ENCODE data around the gene CNNM1. TPM values are rescaled to one million over a fixed set of nuclear protein-coding genes. Genes with fewer than 3 reads are reported as not detected.

Gene CNNM1
- total RNA-seq, 2 experiments from 2014 or later, result 0.81 to 1.0 TPM

DNA sequence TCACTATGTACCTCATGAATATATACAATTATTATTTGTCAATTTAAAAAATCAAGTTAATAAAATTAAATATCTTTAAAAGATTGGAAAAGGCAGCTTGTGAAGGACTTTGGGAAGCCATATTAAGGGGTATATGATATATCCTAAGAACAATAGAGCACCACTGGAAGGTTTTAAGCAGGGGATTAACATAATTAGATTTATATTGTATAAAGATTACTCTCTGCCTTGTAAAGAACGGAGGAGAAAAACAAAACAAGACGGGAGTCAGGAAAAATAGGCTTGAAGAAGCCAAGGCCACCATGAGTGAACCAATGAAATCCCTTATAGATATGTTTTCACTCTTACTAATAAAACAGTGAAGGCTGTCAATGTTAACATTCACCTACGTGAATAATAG, 11.1 kb upstream of the CNNM1 start:
- no peak for DNase-seq
- no peaks in the 10 kb centered on the region for H3K4me1 Mint-ChIP-seq (ENCODE audit: low read depth)
- H3K27me3 Mint-ChIP-seq (ENCODE audit: low read depth), result peaks cover 18% of the 10 kb centered on the region
- H3K27ac Mint-ChIP-seq, result no peak overlapping the region
- H3K9me3 Mint-ChIP-seq, result no peaks in the 10 kb centered on the region
- H3K36me3 Mint-ChIP-seq (ENCODE audit: low read depth), result no peaks in the 10 kb centered on the region
- no peak overlapping the region for H3K4me3 Mint-ChIP-seq
- CTCF ChIA-PET, result no interaction called here
- intact Hi-C loops (cut with micrococcal nuclease), result no loop called here

DNA sequence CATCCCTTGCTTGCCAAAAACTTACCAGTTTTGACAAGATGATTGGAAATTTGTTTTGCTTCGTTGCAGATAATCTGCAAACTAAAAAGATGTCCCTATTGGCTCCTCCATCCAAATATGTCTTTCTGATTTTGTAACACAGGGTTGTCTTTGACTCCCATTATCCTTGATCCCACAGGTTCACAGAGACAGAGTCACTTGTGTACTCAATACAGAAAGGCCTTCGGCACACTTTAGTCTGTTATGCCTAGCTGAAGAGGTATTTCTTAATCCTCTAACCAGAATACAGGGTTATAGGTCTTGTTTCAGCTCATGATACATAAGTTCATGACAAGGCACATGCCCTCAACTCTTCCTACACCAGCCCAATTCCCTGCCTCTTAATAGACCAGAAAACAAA, 10.7 kb upstream of the CNNM1 start:
- Mint-ChIP-seq H3K9me3 (no peaks in the 10 kb centered on the region), H3K4me3 (no peak overlapping the region), H3K4me1 (ENCODE audit: low read depth) (no peaks in the 10 kb centered on the region), H3K27me3 (ENCODE audit: low read depth) (peaks cover 20% of the 10 kb centered on the region), H3K27ac (no peak overlapping the region), H3K36me3 (ENCODE audit: low read depth) (no peaks in the 10 kb centered on the region)
- intact Hi-C loops (cut with micrococcal nuclease), result no loop called here
- DNase-seq, result no peak
- CTCF ChIA-PET, result no interaction called here

GRCh38 chr10:99325281-99325680, 3.9 kb upstream of the CNNM1 start:
- no peak for DNase-seq
- Mint-ChIP-seq H3K27me3 (ENCODE audit: low read depth) (peaks cover 26% of the 10 kb centered on the region), H3K4me3 (no peak overlapping the region), H3K27ac (no peak overlapping the region), H3K9me3 (no peaks in the 10 kb centered on the region), H3K36me3 (ENCODE audit: low read depth) (no peaks in the 10 kb centered on the region), H3K4me1 (ENCODE audit: low read depth) (peaks cover 3% of the 10 kb centered on the region)
- CTCF ChIA-PET, result no interaction called here
- intact Hi-C loops (cut with micrococcal nuclease), result no loop called here

- H3K27me3 Mint-ChIP-seq (ENCODE audit: low read depth), result peaks cover 34% of the 10 kb centered on the region
- CTCF ChIA-PET, result no interaction called here
- no peak overlapping the region for H3K27ac Mint-ChIP-seq
- DNase-seq, result no peak
- no peak overlapping the region for H3K4me3 Mint-ChIP-seq
- peaks cover 14% of the 10 kb centered on the region for H3K4me1 Mint-ChIP-seq (ENCODE audit: low read depth)
- no peaks in the 10 kb centered on the region for H3K9me3 Mint-ChIP-seq
- H3K36me3 Mint-ChIP-seq (ENCODE audit: low read depth), result peaks cover 3% of the 10 kb centered on the region
- intact Hi-C loops (cut with micrococcal nuclease), result no loop called here
These were observed 2.3 kb upstream of the CNNM1 start for GRCh38 chr10:99326871-99327270.

- DNase-seq, result no peak
- no peak overlapping the region for H3K27ac Mint-ChIP-seq
- peaks cover 16% of the 10 kb centered on the region for H3K4me1 Mint-ChIP-seq (ENCODE audit: low read depth)
These were observed 415 bp upstream of the CNNM1 start for GRCh38 chr10:99328579-99329303.

DNA sequence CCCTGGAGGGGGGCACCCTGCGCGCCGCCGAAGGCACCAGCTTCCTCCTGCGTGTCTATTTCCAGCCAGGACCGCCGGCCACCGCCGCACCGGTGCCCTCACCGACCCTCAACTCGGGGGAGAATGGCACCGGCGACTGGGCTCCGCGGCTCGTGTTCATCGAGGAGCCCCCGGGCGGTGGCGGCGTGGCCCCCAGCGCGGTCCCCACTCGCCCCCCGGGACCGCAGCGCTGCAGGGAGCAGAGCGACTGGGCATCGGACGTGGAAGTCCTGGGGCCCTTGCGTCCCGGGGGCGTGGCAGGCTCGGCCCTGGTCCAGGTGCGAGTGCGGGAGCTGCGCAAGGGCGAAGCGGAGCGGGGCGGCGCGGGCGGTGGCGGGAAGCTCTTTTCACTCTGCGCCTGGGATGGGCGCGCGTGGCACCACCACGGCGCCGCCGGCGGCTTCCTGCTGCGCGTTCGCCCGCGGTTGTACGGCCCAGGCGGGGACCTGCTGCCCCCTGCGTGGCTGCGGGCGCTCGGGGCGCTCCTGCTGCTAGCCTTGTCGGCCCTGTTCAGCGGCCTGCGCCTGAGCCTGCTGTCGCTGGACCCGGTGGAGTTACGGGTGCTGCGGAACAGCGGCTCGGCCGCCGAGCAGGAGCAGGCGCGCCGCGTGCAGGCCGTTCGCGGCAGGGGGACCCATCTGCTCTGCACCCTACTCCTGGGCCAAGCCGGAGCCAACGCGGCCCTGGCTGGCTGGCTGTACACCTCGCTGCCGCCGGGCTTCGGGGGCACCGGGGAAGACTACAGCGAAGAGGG, 594 bp downstream of the CNNM1 start:
- DNase-seq, result peak; percentile 18
- intact Hi-C loops (cut with micrococcal nuclease), result no loop called here
- Mint-ChIP-seq H3K27me3 (ENCODE audit: low read depth) (peaks cover 30% of the 10 kb centered on the region), H3K4me1 (ENCODE audit: low read depth) (peaks cover 16% of the 10 kb centered on the region), H3K27ac (no peak overlapping the region), H3K9me3 (no peaks in the 10 kb centered on the region), H3K4me3 (peak overlapping the region; percentile 58), H3K36me3 (ENCODE audit: low read depth) (peaks cover 3% of the 10 kb centered on the region)
- CTCF ChIA-PET, result interaction anchor here (1.0 kb wide), 1 partner anchor 863 kb away, joined by 3 read pairs; no protein-coding TSS in a partner anchor

More at GRCh38 chr10:99328579-99329303, 415 bp upstream of the CNNM1 start:
- CTCF ChIA-PET, result interaction anchor here (1.0 kb wide), 1 partner anchor 862 kb away, joined by 3 read pairs; no protein-coding TSS in a partner anchor
- H3K9me3 Mint-ChIP-seq, result no peaks in the 10 kb centered on the region
- peak overlapping the region; percentile 35 for H3K4me3 Mint-ChIP-seq
- intact Hi-C loops (cut with micrococcal nuclease), result no loop called here
- peaks cover 3% of the 10 kb centered on the region for H3K36me3 Mint-ChIP-seq (ENCODE audit: low read depth)
- H3K27me3 Mint-ChIP-seq (ENCODE audit: low read depth), result peaks cover 30% of the 10 kb centered on the region

DNA sequence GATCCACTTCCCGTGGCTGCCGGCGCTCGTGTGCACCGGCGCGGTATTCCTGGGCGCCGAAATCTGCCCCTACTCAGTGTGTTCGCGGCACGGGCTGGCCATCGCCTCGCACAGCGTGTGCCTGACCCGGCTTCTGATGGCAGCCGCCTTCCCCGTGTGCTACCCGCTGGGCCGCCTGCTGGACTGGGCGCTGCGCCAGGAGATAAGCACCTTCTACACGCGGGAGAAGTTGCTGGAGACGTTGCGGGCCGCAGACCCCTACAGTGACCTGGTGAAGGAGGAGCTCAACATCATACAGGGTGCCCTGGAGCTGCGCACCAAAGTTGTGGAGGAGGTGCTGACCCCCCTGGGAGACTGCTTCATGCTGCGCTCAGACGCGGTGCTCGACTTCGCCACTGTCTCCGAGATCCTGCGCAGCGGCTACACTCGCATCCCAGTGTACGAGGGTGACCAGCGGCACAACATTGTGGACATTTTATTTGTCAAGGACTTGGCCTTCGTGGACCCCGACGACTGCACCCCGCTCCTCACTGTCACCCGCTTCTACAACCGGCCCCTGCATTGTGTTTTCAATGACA, 1.3 kb downstream of the CNNM1 start:
- CTCF ChIA-PET, result no interaction called here
- peaks cover 16% of the 10 kb centered on the region for H3K4me1 Mint-ChIP-seq (ENCODE audit: low read depth)
- intact Hi-C loops (cut with micrococcal nuclease), result no loop called here
- H3K9me3 Mint-ChIP-seq, result no peaks in the 10 kb centered on the region
- H3K36me3 Mint-ChIP-seq (ENCODE audit: low read depth), result peaks cover 3% of the 10 kb centered on the region
- peak overlapping the region; percentile 58 for H3K4me3 Mint-ChIP-seq
- H3K27me3 Mint-ChIP-seq (ENCODE audit: low read depth), result peaks cover 30% of the 10 kb centered on the region
- DNase-seq, result no peak
- H3K27ac Mint-ChIP-seq, result no peak overlapping the region

DNA sequence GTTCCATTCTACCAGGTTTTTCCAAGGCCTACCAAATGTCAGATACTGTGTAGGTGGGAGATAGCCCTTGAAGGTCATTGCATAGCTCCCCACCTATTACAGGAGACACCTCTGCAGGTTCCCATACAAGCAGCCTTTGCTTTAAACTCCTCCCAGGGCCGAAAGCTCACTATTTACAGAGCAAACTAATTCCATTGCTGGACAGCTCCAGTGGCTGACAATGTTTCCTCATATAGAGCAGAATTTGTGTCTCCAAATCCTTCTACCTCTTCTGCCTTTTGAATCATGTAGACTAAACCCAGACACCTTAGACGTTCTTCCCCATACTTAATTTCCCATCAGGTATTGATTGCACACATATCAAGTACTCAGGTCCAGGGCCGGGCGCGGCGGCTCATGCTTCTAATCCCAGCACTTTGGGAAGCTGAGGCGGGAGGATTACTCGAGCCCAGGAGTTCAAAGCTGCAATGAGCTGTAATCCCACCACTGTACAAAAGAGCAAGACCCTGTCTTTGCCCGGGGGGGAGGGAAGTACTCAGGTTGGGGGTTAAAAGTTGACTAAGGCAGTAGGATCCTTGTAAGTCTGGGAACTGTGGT, 2.1 kb downstream of the CNNM1 start:
- Mint-ChIP-seq H3K36me3 (ENCODE audit: low read depth) (peaks cover 3% of the 10 kb centered on the region), H3K27ac (no peak overlapping the region), H3K27me3 (ENCODE audit: low read depth) (peaks cover 28% of the 10 kb centered on the region), H3K4me1 (ENCODE audit: low read depth) (peaks cover 16% of the 10 kb centered on the region), H3K9me3 (no peaks in the 10 kb centered on the region), H3K4me3 (peak overlapping the region; percentile 58)
- intact Hi-C loops (cut with micrococcal nuclease), result no loop called here
- CTCF ChIA-PET, result no interaction called here
- no peak for DNase-seq

DNA sequence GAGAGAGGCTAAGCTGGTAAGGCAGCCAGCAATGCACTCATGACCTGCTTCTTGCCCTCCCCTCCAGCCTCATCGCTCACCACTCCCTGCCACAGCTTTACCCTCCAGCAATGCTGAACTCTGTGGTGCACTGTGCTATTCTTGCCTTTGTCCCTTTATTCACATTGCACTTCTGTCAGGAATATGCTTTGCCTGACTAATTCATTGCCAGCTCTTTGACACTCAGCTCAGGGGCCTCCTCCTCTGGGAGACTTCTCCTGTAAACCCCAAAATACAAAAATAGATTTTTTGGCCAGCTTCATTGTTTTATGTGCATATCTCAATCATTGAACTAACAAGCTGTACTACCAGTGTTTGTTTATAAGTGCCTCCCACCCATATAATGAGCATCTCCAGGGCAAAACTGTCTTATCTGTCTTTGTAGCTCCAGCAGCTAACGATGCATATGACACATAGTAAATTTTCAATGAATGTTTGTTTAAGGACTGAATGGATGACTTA, 8.2 kb downstream of the CNNM1 start:
- Mint-ChIP-seq H3K4me1 (ENCODE audit: low read depth) (no peaks in the 10 kb centered on the region), H3K36me3 (ENCODE audit: low read depth) (no peaks in the 10 kb centered on the region), H3K27ac (no peak overlapping the region), H3K4me3 (no peak overlapping the region), H3K27me3 (ENCODE audit: low read depth) (peaks cover 7% of the 10 kb centered on the region), H3K9me3 (no peaks in the 10 kb centered on the region)
- intact Hi-C loops (cut with micrococcal nuclease), result no loop called here
- no peak for DNase-seq
- CTCF ChIA-PET, result interaction anchor here (0.6 kb wide), 1 partner anchor 122 kb away, joined by 6 read pairs; no protein-coding TSS in a partner anchor

DNA sequence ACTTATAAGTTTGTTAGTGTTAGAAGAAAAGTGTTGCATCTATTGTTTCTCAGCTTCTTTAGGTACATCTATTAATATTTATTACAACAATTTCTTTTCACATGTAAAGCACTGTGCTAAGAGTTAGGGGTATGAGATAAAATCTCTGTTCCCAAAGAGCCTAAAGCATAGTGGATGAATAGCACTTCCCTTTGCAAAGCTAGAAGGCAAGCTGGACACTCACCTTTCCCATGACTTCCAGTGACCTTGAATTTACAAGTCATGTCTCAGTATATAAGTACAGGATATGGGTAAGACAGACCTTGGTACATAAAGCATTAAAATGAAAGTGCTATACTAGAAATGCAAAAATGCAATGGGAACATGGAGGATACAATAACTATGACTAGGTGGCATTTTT, 8.7 kb downstream of the CNNM1 start:
- no peaks in the 10 kb centered on the region for H3K36me3 Mint-ChIP-seq (ENCODE audit: low read depth)
- H3K9me3 Mint-ChIP-seq, result no peaks in the 10 kb centered on the region
- no peak overlapping the region for H3K27ac Mint-ChIP-seq
- CTCF ChIA-PET, result no interaction called here
- no peak for DNase-seq
- intact Hi-C loops (cut with micrococcal nuclease), result no loop called here
- no peaks in the 10 kb centered on the region for H3K4me1 Mint-ChIP-seq (ENCODE audit: low read depth)
- no peak overlapping the region for H3K4me3 Mint-ChIP-seq
- H3K27me3 Mint-ChIP-seq (ENCODE audit: low read depth), result peaks cover 7% of the 10 kb centered on the region

GRCh38 chr10:99339077-99339476, 9.9 kb downstream of the CNNM1 start:
- H3K4me1 Mint-ChIP-seq (ENCODE audit: low read depth), result no peaks in the 10 kb centered on the region
- H3K4me3 Mint-ChIP-seq, result no peak overlapping the region
- peaks cover 7% of the 10 kb centered on the region for H3K27me3 Mint-ChIP-seq (ENCODE audit: low read depth)
- no peak overlapping the region for H3K27ac Mint-ChIP-seq
- DNase-seq, result no peak
- H3K36me3 Mint-ChIP-seq (ENCODE audit: low read depth), result no peaks in the 10 kb centered on the region
- CTCF ChIA-PET, result interaction anchor here (1.0 kb wide), 1 partner anchor 97 kb away, joined by 3 read pairs; no protein-coding TSS in a partner anchor
- intact Hi-C loops (cut with micrococcal nuclease), result no loop called here
- H3K9me3 Mint-ChIP-seq, result no peaks in the 10 kb centered on the region

- Mint-ChIP-seq H3K4me3 (no peak overlapping the region), H3K9me3 (no peaks in the 10 kb centered on the region), H3K4me1 (ENCODE audit: low read depth) (no peaks in the 10 kb centered on the region), H3K36me3 (ENCODE audit: low read depth) (no peaks in the 10 kb centered on the region), H3K27me3 (ENCODE audit: low read depth) (peaks cover 7% of the 10 kb centered on the region), H3K27ac (no peak overlapping the region)
- DNase-seq, result no peak
- CTCF ChIA-PET, result interaction anchor here (1.0 kb wide), 1 partner anchor 96 kb away, joined by 3 read pairs; no protein-coding TSS in a partner anchor
- intact Hi-C loops (cut with micrococcal nuclease), result no loop called here
These were observed 10.4 kb downstream of the CNNM1 start for GRCh38 chr10:99339563-99340047.
